Endothelial cell of umbilical vein (primary cell): ENCODE data around the gene GZMM.

ENCODE experiments used
- EZH2 ChIP-seq: IDR thresholded peaks from 2 replicates; pipeline ENCODE4 v1.6.1; 2012; ENCODE audit warnings: borderline replicate concordance, low read depth, mild to moderate bottlenecking, moderate library complexity, low read length, inconsistent platforms; ENCODE audit not compliant: severe bottlenecking
- FOS ChIP-seq: IDR thresholded peaks from 2 replicates; pipeline ENCODE4 v1.6.1; 2011; ENCODE audit warnings: mild to moderate bottlenecking, low read length, moderate library complexity, borderline replicate concordance; ENCODE audit not compliant: insufficient read depth
- GATA2 ChIP-seq: IDR thresholded peaks from 2 replicates; pipeline ENCODE4 v1.7.0; 2011; ENCODE audit warnings: low read depth, mild to moderate bottlenecking, moderate library complexity, mixed read lengths, low read length; ENCODE audit not compliant: insufficient read length, insufficient read depth
- JUN ChIP-seq: IDR thresholded peaks from 2 replicates; pipeline ENCODE4 v1.6.1; 2011; ENCODE audit warnings: borderline replicate concordance, low read depth; ENCODE audit not compliant: insufficient read length, insufficient read depth
- MYC ChIP-seq: IDR thresholded peaks from one replicate; pipeline ENCODE4 v1.6.1; 2011; ENCODE audit warnings: mild to moderate bottlenecking, low read depth, low read length
- POLR2A ChIP-seq: IDR thresholded peaks from 2 replicates; pipeline ENCODE4 v1.6.1; 2012; ENCODE audit warnings: low read depth, mild to moderate bottlenecking, control low read depth, low read length
- POLR2AphosphoS5 ChIP-seq: IDR thresholded peaks from 2 replicates; pipeline ENCODE4 v1.6.1; 2012; ENCODE audit warnings: low read depth, mild to moderate bottlenecking, control low read depth, low read length, moderate library complexity; ENCODE audit not compliant: insufficient read depth
- TF ChIP-seq, protein P1 (sequence below), 2 donors: IDR thresholded peaks; 1 replicate in 1 of 2; 2 replicates in 1 of 2; pipeline ENCODE4 v1.5.1; 2011; ENCODE audit warnings: low read length in 2 of 2, mild to moderate bottlenecking in 2 of 2, moderate library complexity in 2 of 2, control low read depth in 1 of 2, inconsistent platforms in 1 of 2, low read depth in 1 of 2; ENCODE audit not compliant: insufficient read depth in 1 of 2; ENCODE audit errors: extremely low read depth in 1 of 2
- TF ChIP-seq, protein P2 (sequence below): IDR thresholded peaks from 2 replicates; pipeline ENCODE4 v1.6.1; 2011; ENCODE audit not compliant: insufficient read depth, insufficient read length

DNA sequence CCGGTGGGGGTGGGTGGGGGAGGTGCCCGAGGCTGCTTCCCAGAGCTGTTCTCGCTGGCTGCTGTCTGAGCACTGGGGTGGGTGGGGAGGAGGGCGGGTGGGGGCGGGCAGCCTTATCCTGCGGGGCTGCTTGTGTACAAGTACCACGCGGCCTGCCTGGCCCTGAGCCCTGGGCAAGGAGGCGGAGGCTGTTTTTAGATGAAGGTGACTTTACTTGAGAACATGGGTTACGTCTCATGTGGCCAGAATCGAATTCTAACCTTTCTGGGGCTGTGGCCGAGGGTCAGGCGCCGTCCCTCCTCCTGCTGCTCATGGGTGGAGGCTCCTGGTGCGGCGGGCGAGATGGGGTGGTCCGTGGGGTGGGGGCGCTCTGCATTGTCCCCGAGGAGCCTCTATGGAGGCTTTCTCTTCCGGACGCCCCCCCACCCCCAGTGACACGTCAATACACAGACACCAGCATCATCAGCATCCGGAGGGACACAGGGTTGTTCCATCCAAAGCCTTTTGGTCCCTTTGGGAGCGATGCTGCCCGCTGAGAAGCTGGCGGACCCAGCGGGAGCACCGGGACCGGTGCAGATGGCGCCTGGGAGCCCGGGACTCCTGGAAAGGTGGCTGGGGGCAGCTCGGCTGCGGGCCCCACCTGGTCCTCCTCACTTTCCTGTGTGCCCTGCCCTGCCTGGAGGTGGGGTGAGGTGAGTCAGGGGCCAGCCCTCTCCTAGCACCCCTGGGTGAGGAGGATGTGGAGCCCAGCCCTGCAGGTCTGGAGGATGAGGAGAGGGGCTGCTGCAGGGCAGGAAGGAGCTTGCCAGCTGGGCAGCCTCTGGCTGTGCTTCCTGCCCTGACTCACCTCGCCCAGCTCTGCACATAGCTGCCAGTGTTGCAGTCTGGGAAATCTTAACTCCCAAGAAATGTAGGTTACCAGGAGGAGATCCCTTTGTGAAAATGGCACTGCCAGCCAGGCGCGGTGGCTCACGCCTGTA is 32.0 kb downstream of the GZMM start:
- TF ChIP-seq, protein P1, sequence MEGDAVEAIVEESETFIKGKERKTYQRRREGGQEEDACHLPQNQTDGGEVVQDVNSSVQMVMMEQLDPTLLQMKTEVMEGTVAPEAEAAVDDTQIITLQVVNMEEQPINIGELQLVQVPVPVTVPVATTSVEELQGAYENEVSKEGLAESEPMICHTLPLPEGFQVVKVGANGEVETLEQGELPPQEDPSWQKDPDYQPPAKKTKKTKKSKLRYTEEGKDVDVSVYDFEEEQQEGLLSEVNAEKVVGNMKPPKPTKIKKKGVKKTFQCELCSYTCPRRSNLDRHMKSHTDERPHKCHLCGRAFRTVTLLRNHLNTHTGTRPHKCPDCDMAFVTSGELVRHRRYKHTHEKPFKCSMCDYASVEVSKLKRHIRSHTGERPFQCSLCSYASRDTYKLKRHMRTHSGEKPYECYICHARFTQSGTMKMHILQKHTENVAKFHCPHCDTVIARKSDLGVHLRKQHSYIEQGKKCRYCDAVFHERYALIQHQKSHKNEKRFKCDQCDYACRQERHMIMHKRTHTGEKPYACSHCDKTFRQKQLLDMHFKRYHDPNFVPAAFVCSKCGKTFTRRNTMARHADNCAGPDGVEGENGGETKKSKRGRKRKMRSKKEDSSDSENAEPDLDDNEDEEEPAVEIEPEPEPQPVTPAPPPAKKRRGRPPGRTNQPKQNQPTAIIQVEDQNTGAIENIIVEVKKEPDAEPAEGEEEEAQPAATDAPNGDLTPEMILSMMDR (IDR thresholded peaks at IDR 0.05; ENCODE audit: extremely low read depth in 1 of 2, insufficient read depth in 1 of 2, low read depth in 1 of 2, low read length in 2 of 2) = no peak
- TF ChIP-seq, protein P2, sequence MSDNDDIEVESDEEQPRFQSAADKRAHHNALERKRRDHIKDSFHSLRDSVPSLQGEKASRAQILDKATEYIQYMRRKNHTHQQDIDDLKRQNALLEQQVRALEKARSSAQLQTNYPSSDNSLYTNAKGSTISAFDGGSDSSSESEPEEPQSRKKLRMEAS = no peak
- no peak for TF ChIP-seq EZH2
- TF ChIP-seq POLR2A = no peak
- TF ChIP-seq JUN = peak; percentile 26
- TF ChIP-seq FOS = peak; percentile 56
- TF ChIP-seq MYC = no peak
- peak; percentile 42 for TF ChIP-seq POLR2AphosphoS5
- no peak for TF ChIP-seq GATA2
